Hepatocyte (in vitro differentiated cells): ENCODE results near the gene DDX52. TPM values are rescaled to one million over a fixed set of nuclear protein-coding genes. Genes with fewer than 3 reads are reported as not detected.

Experiments
- DNase-seq: peaks from one replicate; pipeline ENCODE4 v3.0.0-alpha.2; 2016; ENCODE audit warnings: low spot score
- H2AFZ ChIP-seq: fragments of 200-600 bp; sonication (generic); 2 replicates; pipeline ENCODE4 v1.6.0; 2016; ENCODE audit warnings: antibody characterized with exemption, mild to moderate bottlenecking
- H3K27ac ChIP-seq: fragments of 200-600 bp; sonication (generic); 2 replicates; pipeline ENCODE4 v1.5.1; 2016; ENCODE audit warnings: mild to moderate bottlenecking
- H3K27me3 ChIP-seq: fragments of 200-600 bp; sonication (generic); 2 replicates; pipeline ENCODE4 v1.6.1; 2016
- H3K36me3 ChIP-seq: fragments of 200-600 bp; sonication (generic); replicated peaks from 2 replicates; pipeline ENCODE4 v1.5.1; 2016; ENCODE audit warnings: low read depth; ENCODE audit not compliant: insufficient read depth
- H3K4me1 ChIP-seq: fragments of 200-600 bp; sonication (generic); 2 replicates; pipeline ENCODE4 v1.5.1; 2016; ENCODE audit warnings: mild to moderate bottlenecking, moderate library complexity; ENCODE audit not compliant: insufficient read depth
- H3K4me2 ChIP-seq: fragments of 200-600 bp; sonication (generic); 2 replicates; pipeline ENCODE4 v1.6.0; 2016
- H3K4me3 ChIP-seq: fragments of 200-600 bp; sonication (generic); 2 replicates; pipeline ENCODE4 v1.5.1; 2016; ENCODE audit warnings: mild to moderate bottlenecking
- H3K79me2 ChIP-seq: fragments of 200-600 bp; sonication (generic); 2 replicates; pipeline ENCODE4 v1.6.0; 2017; ENCODE audit warnings: mild to moderate bottlenecking
- H3K9me2 ChIP-seq: fragments of 200-600 bp; sonication (generic); replicated peaks from 2 replicates; pipeline ENCODE4 v1.6.0; 2017; ENCODE audit warnings: mild to moderate bottlenecking; ENCODE audit not compliant: insufficient read depth
- H3K9me3 ChIP-seq: fragments of 200-600 bp; sonication (generic); 2 replicates; pipeline ENCODE4 v1.5.1; 2016; ENCODE audit warnings: low read depth, mild to moderate bottlenecking
- H4K20me1 ChIP-seq: fragments of 200-600 bp; sonication (generic); 2 replicates; pipeline ENCODE4 v1.6.0; 2016; ENCODE audit warnings: mild to moderate bottlenecking; ENCODE audit not compliant: insufficient read depth, poor library complexity, severe bottlenecking
- CTCF ChIP-seq: fragments of 200-600 bp; sonication (generic); IDR thresholded peaks from 2 replicates; pipeline ENCODE4 v1.5.1; 2016; ENCODE audit warnings: antibody characterized with exemption, mild to moderate bottlenecking; ENCODE audit not compliant: poor library complexity
- EZH2 ChIP-seq: fragments of 200-600 bp; sonication (generic); IDR thresholded peaks from 2 replicates; pipeline ENCODE4 v1.6.1; 2016; ENCODE audit warnings: antibody characterized with exemption, mild to moderate bottlenecking, borderline replicate concordance
- EZH2phosphoT487 ChIP-seq: fragments of 200-600 bp; sonication (generic); IDR thresholded peaks from one replicate; pipeline ENCODE4 v1.6.1; 2018; ENCODE audit warnings: antibody characterized with exemption, mild to moderate bottlenecking, low read depth, moderate library complexity; ENCODE audit not compliant: unreplicated experiment, severe bottlenecking
- WGBS: methylation state at CpG from one replicate; pipeline ENCODE4 v1.1.6; 2016; ENCODE audit warnings: low lambda C conversion rate; ENCODE audit errors: missing lambda C conversion rate; 5-methylcytosine and 5-hydroxymethylcytosine counted together
- polyA plus RNA-seq: library from polyadenylated mRNA; unstranded; fragments of >200 nt; fragmentation: Nextera tagmentation; extraction: Ambion mirVana; gene quantifications from 2 replicates; pipeline ENCODE4 v1.2.1, GENCODE V29; 2016
- total RNA-seq: library from RNA; depleted of rRNA; stranded (reverse); fragments of >200 nt; gene quantifications from 2 replicates; pipeline ENCODE4 v1.2.3, GENCODE V29; 2014

Gene DDX52
- total and polyA plus RNA-seq, 2 experiments from 2014 or later: 31.0 to 45.7 TPM

- Histone ChIP-seq H3K36me3 (no peaks in the 10 kb centered on the region), H3K27ac (no peak overlapping the region), H3K4me2 (no peak overlapping the region), H3K79me2 (peaks cover 52% of the 10 kb centered on the region), H3K9me2 (no peaks in the 10 kb centered on the region), H3K4me1 (no peaks in the 10 kb centered on the region), H2AFZ (no peak overlapping the region), H3K4me3 (no peak overlapping the region), H3K27me3 (no peaks in the 10 kb centered on the region), H4K20me1 (peaks cover 8% of the 10 kb centered on the region), H3K9me3 (no peaks in the 10 kb centered on the region)
- WGBS: 87% methylated on average over 6 of the region's 6 CpGs
- TF ChIP-seq CTCF (no peak), EZH2phosphoT487 (no peak), EZH2 (no peak)
- DNase-seq: no peak
Measured at GRCh38 chr17:37592291-37592690, 51.0 kb downstream of the DDX52 start.

- Histone ChIP-seq H3K9me2 (no peaks in the 10 kb centered on the region), H2AFZ (no peak overlapping the region), H4K20me1 (peaks cover 8% of the 10 kb centered on the region), H3K9me3 (no peaks in the 10 kb centered on the region), H3K27ac (no peak overlapping the region), H3K4me3 (no peak overlapping the region), H3K36me3 (peaks cover 16% of the 10 kb centered on the region), H3K27me3 (no peaks in the 10 kb centered on the region), H3K4me1 (no peaks in the 10 kb centered on the region), H3K4me2 (no peak overlapping the region), H3K79me2 (peaks cover 19% of the 10 kb centered on the region)
- TF ChIP-seq EZH2phosphoT487 (no peak), EZH2 (no peak), CTCF (no peak)
- no peak for DNase-seq
- WGBS: 99% methylated on average over 3 of the region's 3 CpGs
Measured at GRCh38 chr17:37585066-37585465, 58.2 kb downstream of the DDX52 start.

- WGBS: 97% methylated on average over 3 of the region's 3 CpGs
- Histone ChIP-seq H3K79me2 (no peaks in the 10 kb centered on the region), H4K20me1 (no peaks in the 10 kb centered on the region), H3K4me1 (no peaks in the 10 kb centered on the region), H3K4me2 (no peak overlapping the region), H3K27ac (no peak overlapping the region), H3K27me3 (no peaks in the 10 kb centered on the region), H3K9me3 (no peaks in the 10 kb centered on the region), H3K4me3 (no peak overlapping the region), H2AFZ (no peak overlapping the region), H3K36me3 (no peaks in the 10 kb centered on the region), H3K9me2 (no peaks in the 10 kb centered on the region)
- no peak for DNase-seq
- TF ChIP-seq CTCF (no peak), EZH2phosphoT487 (no peak), EZH2 (no peak)
Measured at GRCh38 chr17:37576281-37576680, 67.0 kb downstream of the DDX52 start.

- 97% methylated on average over 2 of the region's 2 CpGs for WGBS
- Histone ChIP-seq H3K27me3 (no peaks in the 10 kb centered on the region), H3K4me3 (no peak overlapping the region), H3K36me3 (no peaks in the 10 kb centered on the region), H3K79me2 (no peaks in the 10 kb centered on the region), H2AFZ (no peak overlapping the region), H3K4me1 (no peaks in the 10 kb centered on the region), H3K27ac (no peak overlapping the region), H4K20me1 (no peaks in the 10 kb centered on the region), H3K4me2 (no peak overlapping the region), H3K9me3 (no peaks in the 10 kb centered on the region), H3K9me2 (no peaks in the 10 kb centered on the region)
- no peak for TF ChIP-seq EZH2
- no peak for TF ChIP-seq EZH2phosphoT487
- TF ChIP-seq CTCF: no peak
- no peak for DNase-seq
Measured at GRCh38 chr17:37574427-37574826, 68.8 kb downstream of the DDX52 start.
